Panc1 (cell line): Measurements from ENCODE around the gene SLC10A3. TPM values are rescaled to one million over a fixed set of nuclear protein-coding genes. Genes with fewer than 3 reads are reported as not detected.

Experiments used
- ATAC-seq: fragments of 200-7000 bp; cut with Tn5 transposase; 2 replicates; pipeline ENCODE4 v1.9.1; 2020; ENCODE audit warnings: mild to moderate bottlenecking, moderate library complexity
- BruUV-seq: library from RNA; stranded (reverse); fragments of 400-500 nt; replicated peaks from 2 replicates; lab custom pipeline; 2021; lab: Mats Ljungman, UMichigan
- CTCF ChIA-PET: fragments of 300-600 bp; sonication (Branson Sonifier 250); formaldehyde crosslinking; loops from one replicate; lab custom pipeline; 2022; ENCODE audit warnings: antibody characterized with exemption; lab: Charles Lee
- POLR2A ChIA-PET: fragments of 300-600 bp; sonication (Branson Sonifier 250); formaldehyde crosslinking; loops from one replicate; lab custom pipeline; 2022; ENCODE audit warnings: antibody characterized with exemption; lab: Charles Lee
- DNase-seq: peaks from one replicate; pipeline ENCODE4 v3.0.0-alpha.2; 2010; ENCODE audit warnings: low read depth, low spot score
- H3K27ac ChIP-seq: 2 replicates; pipeline ENCODE4 v1.5.1; 2011; ENCODE audit warnings: mild to moderate bottlenecking, low read length, inconsistent platforms
- H3K27me3 ChIP-seq: fragments of 200-500 bp; sonication (Bioruptor generic); 2 replicates; pipeline ENCODE4 v1.6.0; 2014; ENCODE audit warnings: low read length, inconsistent platforms; ENCODE audit not compliant: control insufficient read depth, insufficient read depth
- H3K36me3 ChIP-seq: fragments of 200-500 bp; sonication (Bioruptor generic); 2 replicates; pipeline ENCODE4 v1.5.1; 2014; ENCODE audit warnings: inconsistent platforms, mild to moderate bottlenecking, low read length, moderate library complexity; ENCODE audit not compliant: control insufficient read depth, insufficient read depth
- H3K4me1 ChIP-seq: 2 replicates; pipeline ENCODE4 v1.5.1; 2011; ENCODE audit warnings: inconsistent platforms, mild to moderate bottlenecking, low read length, moderate library complexity; ENCODE audit not compliant: control insufficient read depth, insufficient read depth
- H3K4me3 ChIP-seq, 2 experiments: 2 replicates each; pipeline ENCODE4 v1.5.1; 2011 to 2012; ENCODE audit warnings: low read depth in 2 of 2, low read length in 2 of 2, mild to moderate bottlenecking in 2 of 2, inconsistent platforms in 1 of 2, moderate library complexity in 1 of 2
- H3K9me3 ChIP-seq: fragments of 200-500 bp; sonication (Bioruptor generic); 2 replicates; pipeline ENCODE4 v1.5.1; 2014; ENCODE audit warnings: low read depth, mild to moderate bottlenecking, inconsistent platforms, low read length, moderate library complexity; ENCODE audit not compliant: control insufficient read depth, insufficient read depth
- CTCF ChIP-seq: fragments of 450-650 bp; IDR thresholded peaks from 2 replicates; pipeline ENCODE4 v1.5.1; 2017; ENCODE audit warnings: mild to moderate bottlenecking
- POLR2AphosphoS5 ChIP-seq: IDR thresholded peaks from 2 replicates; pipeline ENCODE4 v1.6.1; 2012; ENCODE audit warnings: mild to moderate bottlenecking, low read depth, low read length, moderate library complexity
- REST ChIP-seq, 2 experiments: IDR thresholded peaks; 2 replicates each; pipeline ENCODE4 v1.6.1; 2011 to 2012; ENCODE audit warnings: low read depth in 2 of 2, control low read depth in 1 of 2, low read length in 1 of 2, mild to moderate bottlenecking in 1 of 2, moderate library complexity in 1 of 2; ENCODE audit not compliant: insufficient read depth in 1 of 2
- SIN3A ChIP-seq: IDR thresholded peaks from 2 replicates; pipeline ENCODE4 v1.6.1; 2012; ENCODE audit warnings: low read depth, mild to moderate bottlenecking, low read length, moderate library complexity, borderline replicate concordance; ENCODE audit not compliant: insufficient read depth
- TCF7L2 ChIP-seq: IDR thresholded peaks from 2 replicates; pipeline ENCODE4 v1.6.1; 2011; ENCODE audit warnings: mild to moderate bottlenecking, low read depth, low read length, inconsistent platforms
- in situ Hi-C: cut with HindIII; loops from 2 replicates; pipeline ENCODE4 v1.10.0; 2016; ENCODE audit warnings: low sequenced_read_pairs, low pct_unique_long_range_greater_than_20kb
- intact Hi-C: fragments of 100-400 bp; cut with micrococcal nuclease; formaldehyde crosslinking; loops from one replicate; pipeline ENCODE4 v1.10.0; 2022; ENCODE audit not compliant: unreplicated experiment
- total RNA-seq: library from RNA; stranded (reverse); gene quantifications from one replicate; pipeline ENCODE4 v1.2.1, GENCODE V29; 2021; ENCODE audit not compliant: unreplicated experiment

SLC10A3 gene
- total RNA-seq, 1 experiment from 2014 or later, result 64.1 TPM

- no peaks in the 10 kb centered on the region for H3K9me3 ChIP-seq
- no peak overlapping the region for H3K27ac ChIP-seq
- in situ Hi-C loops, result no loop called here
- DNase-seq, result no peak
- no peak for ATAC-seq
- peaks cover 12% of the 10 kb centered on the region for H3K4me1 ChIP-seq
- no TSS peak for BruUV-seq
- intact Hi-C loops, result no loop called here
- no peak for TF ChIP-seq POLR2AphosphoS5
- no peak for TF ChIP-seq TCF7L2
- TF ChIP-seq CTCF, result no peak
- no peak for TF ChIP-seq REST (IDR thresholded peaks at IDR 0.05; ENCODE audit: insufficient read depth in 1 of 2, low read depth in 2 of 2, low read length in 1 of 2)
- TF ChIP-seq SIN3A, result no peak
- ChIA-PET POLR2A (no interaction called here), CTCF (no interaction called here)
- no peaks in the 10 kb centered on the region for H3K27me3 ChIP-seq
- H3K4me3 ChIP-seq, result no peak overlapping the region
- H3K36me3 ChIP-seq, result no peaks in the 10 kb centered on the region
These were observed 23.3 kb upstream of the SLC10A3 start for GRCh38 chrX:154513716-154514115.

DNA sequence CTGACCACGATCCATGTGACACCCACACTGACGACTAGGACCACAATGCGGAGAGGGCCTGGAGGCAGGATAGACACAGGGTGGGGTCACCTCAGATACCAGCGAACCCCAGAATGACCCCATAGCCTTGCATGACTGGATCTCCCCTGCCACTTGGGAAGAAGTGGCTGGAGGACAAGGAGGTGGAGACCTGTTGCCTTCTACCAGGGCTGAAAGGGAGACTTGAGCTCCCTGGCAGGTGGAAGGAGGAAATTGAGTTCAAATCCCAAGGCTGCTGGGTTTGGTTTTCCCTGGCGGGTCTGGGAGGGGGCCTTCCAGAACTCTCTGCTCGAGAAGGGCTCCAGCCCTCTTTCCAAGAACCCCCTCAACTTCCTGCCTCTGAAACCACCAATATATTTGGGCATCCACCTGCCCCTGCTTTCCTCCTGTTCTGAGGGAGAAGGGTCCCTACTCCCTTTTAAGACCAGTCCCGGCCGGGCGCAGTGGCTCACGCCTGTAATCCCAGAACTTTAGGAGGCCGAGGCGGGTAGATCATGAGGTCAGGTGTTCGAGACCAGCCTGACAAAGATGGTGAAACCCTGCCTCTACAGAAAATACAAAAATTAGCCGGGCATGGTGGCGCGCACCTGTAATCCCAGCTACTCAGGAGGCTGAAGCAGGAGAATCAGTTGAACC is 22.6 kb upstream of the SLC10A3 start:
- no peak for TF ChIP-seq REST (IDR thresholded peaks at IDR 0.05; ENCODE audit: insufficient read depth in 1 of 2, low read depth in 2 of 2, low read length in 1 of 2)
- no peak for TF ChIP-seq POLR2AphosphoS5
- no peak for TF ChIP-seq TCF7L2
- TF ChIP-seq SIN3A, result no peak
- no peak for TF ChIP-seq CTCF
- in situ Hi-C loops, result no loop called here
- no peak for DNase-seq
- CTCF ChIA-PET, result no interaction called here
- no TSS peak for BruUV-seq
- Histone ChIP-seq H3K4me1 (peaks cover 12% of the 10 kb centered on the region), H3K27ac (no peak overlapping the region), H3K27me3 (no peaks in the 10 kb centered on the region), H3K4me3 (no peak overlapping the region), H3K36me3 (no peaks in the 10 kb centered on the region), H3K9me3 (no peaks in the 10 kb centered on the region)
- no peak for ATAC-seq
- POLR2A ChIA-PET, result no interaction called here
- intact Hi-C loops, result no loop called here
